IMR-90 (cell line): ENCODE data around the gene NELFCD. TPM values are rescaled to one million over a fixed set of nuclear protein-coding genes. Genes with fewer than 3 reads are reported as not detected.
A peak's percentile ranks its signal among the peaks of the same experiment; 100 is the strongest.

ENCODE experiments used
- ATAC-seq: fragments of 200-7000 bp; cut with Tn5 transposase; 2 replicates; pipeline ENCODE4 v1.9.1; 2020; ENCODE audit warnings: low read depth, mild to moderate bottlenecking, moderate library complexity
- BruUV-seq: library from RNA; stranded (reverse); fragments of 400-500 nt; replicated peaks from 2 replicates; lab custom pipeline; 2021; lab: Mats Ljungman, UMichigan
- CTCF ChIA-PET: fragments of 300-600 bp; formaldehyde crosslinking; extraction: SDS; loops from one replicate; lab custom pipeline; 2021; ENCODE audit warnings: antibody characterized with exemption; lab: Yijun Ruan, JAX
- POLR2A ChIA-PET: fragments of 300-600 bp; sonication (Branson Sonifier 250); formaldehyde crosslinking; loops from one replicate; lab custom pipeline; 2022; ENCODE audit warnings: antibody characterized with exemption; ENCODE audit not compliant: unreplicated experiment; lab: Charles Lee
- DNase-seq: peaks from one replicate; pipeline ENCODE4 v3.0.0; 2013
- H2AFZ ChIP-seq: replicated peaks from 2 replicates; pipeline ENCODE3; 2013; ENCODE audit warnings: low read length, mild to moderate bottlenecking; ENCODE audit not compliant: poor library complexity
- H2AK5ac ChIP-seq: 2 replicates; pipeline ENCODE4 v1.6.1; 2013; ENCODE audit warnings: low read depth, low read length, inconsistent platforms
- H2AK9ac ChIP-seq: replicated peaks from 2 replicates; pipeline ENCODE3; 2013; ENCODE audit warnings: mild to moderate bottlenecking, low read depth, low read length, moderate library complexity; ENCODE audit not compliant: poor library complexity
- H2BK120ac ChIP-seq: 2 replicates; pipeline ENCODE4 v1.6.1; 2013; ENCODE audit warnings: low read depth, low read length, inconsistent platforms
- H2BK15ac ChIP-seq: 3 replicates; pipeline ENCODE4 v1.6.1; 2013; ENCODE audit warnings: low read depth, low read length, inconsistent platforms
- H2BK20ac ChIP-seq: 2 replicates; pipeline ENCODE4 v1.6.1; 2013; ENCODE audit warnings: low read depth, mild to moderate bottlenecking, inconsistent platforms, low read length, moderate library complexity
- H2BK5ac ChIP-seq: 2 replicates; pipeline ENCODE4 v1.6.1; 2013; ENCODE audit warnings: mild to moderate bottlenecking, low read depth, low read length, inconsistent platforms; ENCODE audit not compliant: poor library complexity, severe bottlenecking
- H3K14ac ChIP-seq: replicated peaks from 2 replicates; pipeline ENCODE4 v1.6.1; 2013; ENCODE audit warnings: low read depth, low read length, inconsistent platforms
- H3K18ac ChIP-seq: 2 replicates; pipeline ENCODE4 v1.6.1; 2013; ENCODE audit warnings: low read depth, low read length, control low read depth
- H3K23ac ChIP-seq: 2 replicates; pipeline ENCODE4 v1.6.1; 2013; ENCODE audit warnings: low read depth, low read length, inconsistent platforms
- H3K27ac ChIP-seq: 2 replicates; pipeline ENCODE4 v1.5.1; 2013; ENCODE audit warnings: mild to moderate bottlenecking, control low read depth, low read length; ENCODE audit not compliant: insufficient read depth
- H3K27me3 ChIP-seq: 2 replicates; pipeline ENCODE4 v1.6.1; 2013; ENCODE audit warnings: low read length; ENCODE audit not compliant: control insufficient read depth, insufficient read depth
- H3K36me3 ChIP-seq: 2 replicates; pipeline ENCODE4 v1.6.1; 2013; ENCODE audit warnings: low read length, mixed read lengths; ENCODE audit not compliant: control insufficient read depth, insufficient read depth
- H3K4ac ChIP-seq: 2 replicates; pipeline ENCODE4 v1.6.1; 2013; ENCODE audit warnings: low read depth, low read length, inconsistent platforms
- H3K4me1 ChIP-seq: 2 replicates; pipeline ENCODE4 v1.6.1; 2013; ENCODE audit warnings: low read length, mixed read lengths; ENCODE audit not compliant: control insufficient read depth, insufficient read depth
- H3K4me2 ChIP-seq: 2 replicates; pipeline ENCODE4 v1.6.1; 2013; ENCODE audit warnings: low read depth, mild to moderate bottlenecking, control low read depth, low read length, moderate library complexity
- H3K4me3 ChIP-seq: 2 replicates; pipeline ENCODE4 v1.5.1; 2013; ENCODE audit warnings: low read depth, mild to moderate bottlenecking, control low read depth, low read length, moderate library complexity; ENCODE audit not compliant: insufficient read depth
- H3K56ac ChIP-seq: 2 replicates; pipeline ENCODE4 v1.6.1; 2013; ENCODE audit warnings: low read length, inconsistent platforms; ENCODE audit not compliant: insufficient read depth; ENCODE audit errors: extremely low read depth
- H3K79me1 ChIP-seq, 2 experiments: 2 replicates each; pipeline ENCODE4 v1.6.1; 2013; ENCODE audit warnings: low read length in 2 of 2, inconsistent platforms in 1 of 2, low read depth in 1 of 2
- H3K9ac ChIP-seq: 2 replicates; pipeline ENCODE4 v1.6.1; 2013; ENCODE audit warnings: low read depth, low read length, control low read depth
- H3K9me1 ChIP-seq: 2 replicates; pipeline ENCODE4 v1.6.1; 2013; ENCODE audit warnings: low read length, inconsistent platforms; ENCODE audit not compliant: insufficient read depth
- H3K9me3 ChIP-seq: 2 replicates; pipeline ENCODE4 v1.6.1; 2013; ENCODE audit warnings: low read length; ENCODE audit not compliant: control insufficient read depth, insufficient read depth
- H4K20me1 ChIP-seq: 2 replicates; pipeline ENCODE4 v1.6.1; 2013; ENCODE audit warnings: low read length, inconsistent platforms; ENCODE audit not compliant: insufficient read depth
- H4K5ac ChIP-seq: 2 replicates; pipeline ENCODE4 v1.6.1; 2013; ENCODE audit warnings: mild to moderate bottlenecking, low read depth, low read length, control low read depth
- H4K8ac ChIP-seq, 2 experiments: 2 replicates each; pipeline ENCODE4 v1.6.1; 2013; ENCODE audit warnings: low read depth in 2 of 2, low read length in 2 of 2, control low read depth in 1 of 2, inconsistent platforms in 1 of 2
- H4K91ac ChIP-seq: 2 replicates; pipeline ENCODE4 v1.6.1; 2013; ENCODE audit warnings: low read depth, low read length, inconsistent platforms; ENCODE audit not compliant: insufficient read depth
- CEBPB ChIP-seq: IDR thresholded peaks from 2 replicates; pipeline ENCODE4 v1.6.1; 2012; ENCODE audit warnings: low read depth, low read length, improper control_type of control experiment
- CHD1 ChIP-seq: IDR thresholded peaks from 2 replicates; pipeline ENCODE4 v1.6.1; 2012; ENCODE audit warnings: low read depth, low read length, improper control_type of control experiment
- FOS ChIP-seq: fragments of 150-350 bp; IDR thresholded peaks from 2 replicates; pipeline ENCODE4 v1.6.1; 2016; ENCODE audit warnings: low read depth, low read length
- MAFK ChIP-seq: IDR thresholded peaks from 2 replicates; pipeline ENCODE4 v1.6.1; 2012; ENCODE audit warnings: low read depth, low read length, improper control_type of control experiment
- MAZ ChIP-seq: IDR thresholded peaks from 2 replicates; pipeline ENCODE4 v1.6.1; 2012; ENCODE audit warnings: low read depth, mild to moderate bottlenecking, low read length, improper control_type of control experiment, moderate library complexity, borderline replicate concordance
- MXI1 ChIP-seq: IDR thresholded peaks from 2 replicates; pipeline ENCODE4 v1.6.1; 2012; ENCODE audit warnings: low read depth, mild to moderate bottlenecking, low read length, moderate library complexity, borderline replicate concordance
- POLR2A ChIP-seq: IDR thresholded peaks from 2 replicates; pipeline ENCODE4 v1.6.1; 2012; ENCODE audit warnings: mild to moderate bottlenecking, low read depth, low read length
- RCOR1 ChIP-seq: IDR thresholded peaks from 2 replicates; pipeline ENCODE4 v1.6.1; 2012; ENCODE audit warnings: mild to moderate bottlenecking, low read length, improper control_type of control experiment; ENCODE audit not compliant: insufficient replicate concordance
- WGBS, 2 experiments: methylation state at CpG; one replicate each; pipeline versions ENCODE4 v1.1.5 to v1.1.7; 2013; ENCODE audit warnings: missing lambda C conversion rate in 2 of 2; ENCODE audit not compliant: insufficient read length in 1 of 2; ENCODE audit errors: extremely low coverage in 2 of 2; 5-methylcytosine and 5-hydroxymethylcytosine counted together
- dilution Hi-C: fragments of 300-500 bp; cut with HindIII; formaldehyde crosslinking; loops from one replicate; pipeline ENCODE4 v1.14.3; 2018; ENCODE audit warnings: low sequenced_read_pairs; ENCODE audit not compliant: unreplicated experiment
- in situ Hi-C: fragments of 300-500 bp; cut with MboI; formaldehyde crosslinking; loops from 3 replicates; pipeline ENCODE4 v1.14.3; 2019; ENCODE audit warnings: low sequenced_read_pairs, inconsistent platforms, mixed read lengths
- intact Hi-C: fragments of 100-400 bp; cut with micrococcal nuclease; formaldehyde crosslinking; loops from 2 replicates; pipeline ENCODE4 v1.10.0; 2022
- polyA plus RNA-seq, 3 experiments: library from polyadenylated mRNA; depleted of rRNA; stranded (reverse); fragments of >200 nt; gene quantifications; 2 replicates each; pipeline ENCODE4 v1.2.3, GENCODE V29; 2012; ENCODE audit warnings: low replicate concordance in 1 of 3
- total RNA-seq: library from RNA; depleted of rRNA; stranded (reverse); fragments of >200 nt; gene quantifications from 2 replicates; pipeline ENCODE4 v1.2.3, GENCODE V29; 2012
- TF ChIP-seq, protein P1 (sequence below): fragments of 150-350 bp; IDR thresholded peaks from 2 replicates; pipeline ENCODE4 v1.6.1; 2016; ENCODE audit warnings: low read depth, mild to moderate bottlenecking, low read length, moderate library complexity, borderline replicate concordance

Gene NELFCD
- total and polyA plus RNA-seq, 2 of the 4 experiments (the other 2 are of a cell fraction): 88.9 to 94.1 TPM

DNA sequence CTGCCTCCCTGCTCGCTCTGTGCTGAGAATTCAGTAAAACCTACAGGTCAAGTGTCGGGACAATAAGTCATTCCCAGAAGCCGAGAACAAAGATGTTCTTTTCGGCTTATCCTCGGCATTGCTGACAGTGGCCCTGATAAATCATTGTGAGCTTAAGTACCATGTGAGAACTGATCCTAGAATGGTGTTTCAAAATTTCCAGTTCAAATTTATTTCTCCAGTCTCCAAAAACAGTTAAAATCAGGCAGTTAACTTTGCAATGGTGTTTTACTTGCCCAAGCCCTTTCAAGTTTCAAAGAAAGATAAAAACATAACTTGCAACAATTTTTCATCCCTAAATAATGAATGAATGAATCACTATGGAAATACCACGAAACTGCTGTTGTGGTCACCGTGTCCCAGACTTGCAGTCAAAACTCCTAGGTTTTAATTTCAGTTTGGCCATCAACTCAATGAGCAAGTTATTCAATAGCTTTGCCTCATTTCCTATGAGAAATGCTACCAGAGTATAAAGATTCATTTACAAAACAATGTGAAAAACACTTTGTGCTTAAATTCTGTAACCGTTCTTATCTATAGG, 46.8 kb downstream of the NELFCD start:
- H3K27ac ChIP-seq: no peak overlapping the region
- peaks cover 49% of the 10 kb centered on the region for H4K20me1 ChIP-seq
- no peak overlapping the region for H3K4ac ChIP-seq
- H4K8ac ChIP-seq: no peak overlapping the region
- H3K4me1 ChIP-seq: peaks cover 9% of the 10 kb centered on the region
- H4K91ac ChIP-seq: no peak overlapping the region
- H2AK9ac ChIP-seq: no peak overlapping the region
- H4K5ac ChIP-seq: no peak overlapping the region
- TF ChIP-seq MAZ (no peak), POLR2A (no peak), CEBPB (peak; percentile 20; the same call in 1 of the 2 replicates), CHD1 (no peak), MAFK (no peak), FOS (no peak), RCOR1 (no peak), MXI1 (no peak)
- TF ChIP-seq, protein P1, sequence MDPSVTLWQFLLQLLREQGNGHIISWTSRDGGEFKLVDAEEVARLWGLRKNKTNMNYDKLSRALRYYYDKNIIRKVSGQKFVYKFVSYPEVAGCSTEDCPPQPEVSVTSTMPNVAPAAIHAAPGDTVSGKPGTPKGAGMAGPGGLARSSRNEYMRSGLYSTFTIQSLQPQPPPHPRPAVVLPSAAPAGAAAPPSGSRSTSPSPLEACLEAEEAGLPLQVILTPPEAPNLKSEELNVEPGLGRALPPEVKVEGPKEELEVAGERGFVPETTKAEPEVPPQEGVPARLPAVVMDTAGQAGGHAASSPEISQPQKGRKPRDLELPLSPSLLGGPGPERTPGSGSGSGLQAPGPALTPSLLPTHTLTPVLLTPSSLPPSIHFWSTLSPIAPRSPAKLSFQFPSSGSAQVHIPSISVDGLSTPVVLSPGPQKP: no peak
- peak; percentile 78 for DNase-seq
- no peak for ATAC-seq
- peaks cover 14% of the 10 kb centered on the region for H3K9me1 ChIP-seq
- H3K23ac ChIP-seq: peak overlapping the region; percentile 68
- ChIA-PET POLR2A (interaction anchor here (0.6 kb wide), 1 partner anchor 376 kb away, joined by 5 read pairs; no protein-coding TSS in a partner anchor), CTCF (no interaction called here)
- no peak overlapping the region for H2BK120ac ChIP-seq
- peak overlapping the region; percentile 22; the same call in 1 of the 2 replicates for H3K4me2 ChIP-seq
- no peaks in the 10 kb centered on the region for H3K27me3 ChIP-seq
- H2AFZ ChIP-seq: no peak overlapping the region
- peaks cover 31% of the 10 kb centered on the region for H3K36me3 ChIP-seq
- no peak overlapping the region for H2BK20ac ChIP-seq
- no peak overlapping the region for H3K9ac ChIP-seq
- no peak overlapping the region for H2BK15ac ChIP-seq
- H3K18ac ChIP-seq: no peak overlapping the region
- no TSS peak for BruUV-seq
- in situ Hi-C loops (loop anchor here (10.0 to 25.0 kb wide), 4 partner anchors 123 to 1641 kb away; partner anchors contain the start of genes ANKRD60 and RBM38), intact Hi-C loops (loop anchor here (5.0 kb wide), 1 partner anchor 41 kb away; no protein-coding TSS in a partner anchor), dilution Hi-C loops (no loop called here)
- no peak overlapping the region for H2BK5ac ChIP-seq
- H3K56ac ChIP-seq: no peak overlapping the region; the same call in 1 of the 2 replicates
- H3K14ac ChIP-seq: no peak overlapping the region
- WGBS, 2 experiments: no CpG with 5 or more reads among the region's 8 CpGs
- no peak overlapping the region for H2AK5ac ChIP-seq
- no peaks in the 10 kb centered on the region for H3K9me3 ChIP-seq
- peaks cover 17 to 70% of the 10 kb centered on the region in 2 experiments for H3K79me1 ChIP-seq
- no peak overlapping the region for H3K4me3 ChIP-seq
